NCI-H510A treated with DMSO at 0.1 percent for 48 hours (cell line): ENCODE measurements around the gene AXDND1.
"Not testable (repeated sequence)": the region's sequence is repeated elsewhere in the genome, so short reads cannot be mapped to it uniquely, and the experiment has no call there.

ENCODE experiments used
- DNase-seq: peaks from one replicate; lab custom pipeline; 2025; lab: John Stamatoyannopoulos, UW

The AXDND1 gene

DNA sequence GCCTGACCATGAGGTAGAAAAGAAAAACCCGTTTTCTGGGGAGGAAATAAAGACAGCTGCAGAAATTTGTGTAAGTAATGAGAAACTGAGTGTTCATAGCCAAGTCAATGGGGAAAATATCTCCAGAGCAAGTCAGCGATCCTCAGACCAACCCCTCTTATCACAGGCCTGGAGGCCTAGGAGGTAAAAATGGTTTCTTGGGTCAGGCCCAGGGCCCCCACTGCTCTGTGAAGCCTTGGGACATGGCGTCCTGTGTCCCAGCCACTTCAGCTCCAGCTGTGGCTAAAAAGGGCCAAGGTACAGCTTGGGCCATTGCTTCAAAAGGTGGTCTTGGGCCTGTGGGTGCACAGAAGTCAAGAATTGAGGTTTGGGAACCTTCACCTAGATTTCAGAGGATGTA, 108.9 kb downstream of the AXDND1 start:
- DNase-seq: no peak

DNA sequence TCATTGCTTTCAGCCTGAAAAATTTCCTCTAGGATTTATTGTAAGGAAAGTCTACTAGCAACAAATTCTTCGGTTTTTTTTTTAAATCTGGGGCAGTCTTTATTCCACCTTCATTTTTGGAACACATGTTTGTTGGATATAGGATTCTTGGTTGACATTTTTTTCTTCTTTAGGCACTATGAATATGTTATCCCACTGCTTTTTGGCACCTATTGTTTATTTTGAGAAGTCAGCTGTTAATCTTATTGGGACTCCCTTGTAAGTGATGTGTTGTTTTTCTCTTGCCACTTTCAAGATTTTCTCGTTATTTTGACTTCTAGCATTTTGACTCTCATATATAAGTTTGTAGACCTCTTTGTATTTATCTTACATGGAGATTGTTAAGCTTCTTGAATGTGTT, 110.7 kb downstream of the AXDND1 start:
- no peak for DNase-seq

DNA sequence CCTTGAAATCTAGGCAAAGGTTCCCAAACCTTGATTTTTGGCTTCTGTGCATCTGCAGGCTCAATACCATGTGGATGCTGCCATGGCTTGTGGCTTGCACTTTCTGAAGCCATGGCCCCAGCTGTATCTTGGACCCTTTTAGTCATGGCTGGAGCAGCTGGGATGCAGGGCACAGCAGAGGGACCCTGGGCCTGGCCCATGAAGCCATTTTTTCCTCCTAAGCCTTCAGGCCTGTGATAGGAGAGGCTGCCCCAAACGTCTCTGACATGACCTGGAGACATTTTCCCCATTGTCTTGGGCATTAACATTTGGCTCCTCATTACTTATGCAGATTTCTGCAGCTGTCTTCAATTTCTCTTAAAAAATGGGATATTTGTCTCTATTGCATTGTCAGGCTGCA, 112.6 kb downstream of the AXDND1 start:
- no peak for DNase-seq

DNA sequence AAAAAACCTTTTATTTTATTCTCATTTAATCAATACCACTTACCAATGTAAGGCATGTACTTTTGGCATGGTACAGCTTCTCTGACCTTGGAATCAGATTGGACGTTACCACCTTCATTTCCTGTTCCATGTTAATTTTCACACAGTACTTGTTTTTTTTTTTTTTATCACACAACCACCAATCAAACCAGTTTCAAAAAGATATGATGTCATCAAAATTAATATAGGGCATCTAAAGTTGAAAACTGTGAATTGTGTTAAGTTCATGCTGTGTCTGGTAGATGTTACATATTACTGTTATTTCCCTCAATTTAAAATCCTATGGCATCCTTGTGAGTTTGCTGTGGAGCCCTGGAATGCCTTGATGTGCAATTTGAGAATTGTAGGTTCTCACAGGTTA, 124.8 kb downstream of the AXDND1 start:
- DNase-seq: no peak

DNA sequence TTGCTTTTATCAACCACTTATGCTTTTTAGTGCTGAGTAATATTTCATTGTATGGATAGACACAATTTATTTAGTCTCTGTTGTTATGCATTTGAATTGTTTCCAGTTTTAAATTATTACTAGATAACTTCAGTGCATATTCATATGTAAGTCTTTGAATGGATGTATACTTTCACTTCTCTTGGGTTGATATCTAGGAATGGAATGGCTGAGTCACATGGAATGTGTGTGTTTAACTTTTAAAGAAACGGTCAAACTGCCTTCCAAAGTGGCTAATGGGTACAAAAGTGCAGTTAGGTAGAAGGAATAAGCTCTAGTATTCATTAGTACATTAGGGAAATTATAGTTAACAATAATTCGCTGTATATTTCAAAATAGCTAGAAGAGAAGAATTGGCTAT, 127.6 kb downstream of the AXDND1 start:
- no peak for DNase-seq

DNA sequence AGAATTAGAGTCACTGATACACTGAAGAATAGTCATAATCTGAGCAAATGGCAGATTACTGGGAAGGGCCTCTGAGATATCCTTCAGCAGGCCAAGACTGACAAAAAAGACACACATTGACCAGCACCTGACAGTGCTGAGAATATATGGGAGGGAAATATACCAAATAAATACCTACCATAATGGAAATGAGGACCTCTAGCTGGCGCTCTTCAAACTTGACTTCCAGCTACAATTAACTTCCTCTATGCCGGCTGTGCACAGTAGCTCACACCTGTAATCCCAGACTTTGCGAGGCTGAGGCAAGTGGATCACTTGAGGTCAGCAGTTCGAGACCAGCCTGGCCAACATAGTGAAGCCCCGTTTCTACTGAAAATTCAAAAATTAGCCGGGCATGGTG, 140.4 kb downstream of the AXDND1 start:
- DNase-seq: no peak

DNA sequence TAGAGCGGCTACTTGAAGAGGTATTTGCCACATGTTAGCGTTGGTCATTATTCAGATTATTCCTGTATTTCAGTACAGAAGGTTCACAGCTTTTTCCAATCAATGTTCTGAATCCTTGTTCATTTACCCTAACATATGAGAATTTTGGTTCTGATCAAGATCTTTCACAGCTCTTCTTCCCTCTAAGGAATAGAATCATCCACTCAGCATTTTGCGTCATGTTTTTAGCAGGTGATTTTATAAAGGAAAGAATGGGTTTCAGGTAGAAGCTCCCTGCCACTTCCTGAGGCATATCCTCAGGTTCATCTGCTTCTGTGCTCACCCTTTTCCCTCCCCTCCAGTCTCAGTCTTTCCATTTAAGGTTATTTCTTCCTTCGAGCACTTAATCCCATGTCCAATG, 143.6 kb downstream of the AXDND1 start:
- no peak for DNase-seq

DNA sequence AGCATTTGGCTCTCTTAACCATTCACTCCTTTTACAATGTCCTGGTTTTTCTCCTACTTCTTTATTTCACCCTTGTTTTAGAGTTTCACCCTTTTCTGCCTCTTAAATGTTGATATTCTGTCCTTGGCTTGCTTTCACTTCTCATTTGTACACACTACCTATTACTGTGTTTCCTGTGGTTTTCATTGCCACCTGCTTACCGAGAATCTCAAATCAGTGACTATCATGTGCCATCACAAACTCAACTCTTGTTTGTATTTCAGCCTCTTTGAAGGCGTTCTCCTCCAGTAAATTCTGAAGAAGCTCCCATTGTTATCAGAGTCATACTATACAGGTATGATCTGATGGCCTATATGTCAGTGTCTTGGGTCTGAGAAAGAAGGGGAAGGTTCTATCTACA, 144.3 kb downstream of the AXDND1 start:
- no peak for DNase-seq

DNA sequence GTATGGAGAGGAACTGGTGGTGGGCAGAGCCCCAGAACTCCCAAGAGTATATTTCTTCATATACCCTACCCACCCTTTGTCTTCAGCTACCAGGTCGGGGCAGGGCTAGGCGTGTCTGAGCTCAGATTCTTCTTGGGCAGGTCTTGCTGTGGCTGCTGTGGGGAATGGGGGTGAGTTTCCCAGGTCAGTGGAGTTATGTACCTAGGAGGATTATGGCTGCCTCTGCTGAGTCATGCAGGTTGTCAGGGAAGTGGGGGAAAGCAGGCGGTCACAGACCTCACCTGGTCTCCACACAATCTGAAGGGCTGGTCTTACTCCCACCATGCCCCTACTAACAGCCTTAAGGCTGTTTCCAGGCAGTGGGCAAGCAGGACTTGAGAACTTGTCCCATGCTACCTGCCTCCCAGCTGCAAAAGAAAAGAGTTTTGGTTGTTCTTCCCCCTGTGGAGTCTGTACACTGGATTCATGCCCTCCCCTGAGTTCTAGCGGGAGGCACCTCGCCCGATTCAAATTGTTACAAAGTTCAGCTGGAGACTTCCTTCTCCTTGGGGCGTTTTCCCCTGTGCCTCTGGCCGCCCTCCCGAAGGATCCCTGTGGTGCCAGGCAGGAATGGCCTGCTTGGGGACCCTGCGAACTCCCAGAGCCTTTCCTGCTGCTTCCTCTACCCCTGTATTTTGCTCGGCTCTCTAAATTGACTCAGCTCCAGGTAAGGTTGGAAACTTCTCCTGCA, 151.4 kb downstream of the AXDND1 start:
- DNase-seq: no peak

DNA sequence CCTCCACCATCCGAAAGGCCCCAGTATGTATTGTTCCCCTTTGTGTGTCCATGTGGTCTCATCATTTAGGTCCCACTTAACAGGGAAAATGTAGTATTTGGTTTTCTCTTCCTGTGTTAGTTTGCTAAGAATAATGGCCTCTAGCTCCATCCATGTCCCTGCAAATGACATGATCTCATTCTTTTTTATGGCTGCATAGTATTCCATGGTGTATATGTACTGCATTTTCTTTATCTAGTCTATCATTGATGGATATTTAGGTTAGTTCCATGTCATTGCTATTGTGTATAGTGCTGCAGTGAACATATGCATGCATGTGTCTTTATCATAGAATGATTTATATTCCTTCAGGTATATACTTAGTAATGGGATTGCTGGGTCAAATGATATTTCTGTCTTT, 152.8 kb downstream of the AXDND1 start:
- DNase-seq: not testable (repeated sequence)

DNA sequence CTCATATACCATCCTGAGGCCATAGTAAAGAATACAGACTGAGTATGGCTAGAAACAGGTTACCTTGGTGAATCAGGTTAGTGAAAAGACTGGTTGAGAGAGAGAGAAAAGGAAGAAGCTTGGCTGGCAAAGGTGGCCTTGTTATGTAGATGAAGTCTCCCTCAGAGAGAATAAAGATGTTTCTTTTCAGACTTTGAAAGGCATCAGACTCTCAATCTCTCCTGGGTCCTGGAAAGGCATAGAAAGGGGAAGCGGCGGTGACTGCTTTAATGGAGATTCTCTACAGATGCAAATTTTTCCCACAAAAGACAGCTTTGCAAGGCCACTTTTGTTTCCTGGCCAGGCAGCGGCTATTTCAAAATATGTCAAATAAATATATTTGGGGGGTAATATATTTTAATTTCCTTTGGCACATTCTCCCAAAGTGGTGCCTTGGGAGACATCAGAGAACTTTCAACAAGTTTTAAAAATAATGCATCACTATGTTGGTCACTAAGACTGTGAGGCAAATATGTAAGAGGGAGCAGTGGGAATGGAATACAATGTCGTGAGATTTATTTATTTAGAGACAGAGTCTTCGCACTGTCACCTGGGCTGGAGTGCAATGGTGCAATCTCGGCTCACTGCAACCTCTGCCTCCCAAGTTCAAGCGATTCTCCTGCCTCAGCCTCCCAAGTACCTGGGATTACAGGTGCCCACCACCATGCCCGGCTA, 163.9 kb downstream of the AXDND1 start:
- no peak for DNase-seq

DNA sequence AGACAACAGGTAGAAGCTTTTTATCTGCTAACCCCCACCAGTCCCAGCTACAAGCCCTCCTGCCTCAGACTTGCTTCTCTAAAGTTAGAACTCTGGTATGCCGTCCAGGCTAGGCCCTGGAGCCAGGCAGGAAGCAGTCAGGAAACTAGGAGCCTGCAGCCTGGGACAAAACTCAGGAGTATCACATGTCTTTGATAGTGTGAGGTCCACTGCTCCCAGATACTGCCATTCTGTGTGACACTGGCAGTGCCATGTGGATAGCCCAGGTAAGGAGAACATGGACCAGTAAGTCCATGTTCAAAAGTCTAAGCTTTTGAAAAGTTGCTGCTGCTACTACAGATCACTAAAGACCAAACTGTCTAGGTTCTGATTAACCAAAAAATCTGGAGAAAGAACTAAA, 164.6 kb downstream of the AXDND1 start:
- DNase-seq: no peak

DNA sequence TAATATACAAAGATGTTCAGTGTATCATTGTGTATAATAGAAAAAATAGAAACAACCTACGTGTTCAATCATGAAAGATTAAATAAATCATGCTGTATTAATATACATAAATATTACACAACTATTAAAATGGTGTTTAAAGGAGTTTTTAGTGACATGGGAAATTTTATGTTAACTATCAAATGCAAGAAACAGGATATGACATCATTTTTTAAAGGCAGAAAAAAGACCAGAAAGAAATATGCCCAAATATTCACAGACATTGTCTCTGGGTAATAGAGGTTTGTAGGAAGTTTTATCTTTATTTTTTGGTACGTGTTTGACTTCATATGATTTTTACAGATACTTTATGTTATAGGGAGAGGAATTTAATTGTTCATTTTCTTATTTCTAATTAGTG, 176.0 kb downstream of the AXDND1 start:
- no peak for DNase-seq

DNA sequence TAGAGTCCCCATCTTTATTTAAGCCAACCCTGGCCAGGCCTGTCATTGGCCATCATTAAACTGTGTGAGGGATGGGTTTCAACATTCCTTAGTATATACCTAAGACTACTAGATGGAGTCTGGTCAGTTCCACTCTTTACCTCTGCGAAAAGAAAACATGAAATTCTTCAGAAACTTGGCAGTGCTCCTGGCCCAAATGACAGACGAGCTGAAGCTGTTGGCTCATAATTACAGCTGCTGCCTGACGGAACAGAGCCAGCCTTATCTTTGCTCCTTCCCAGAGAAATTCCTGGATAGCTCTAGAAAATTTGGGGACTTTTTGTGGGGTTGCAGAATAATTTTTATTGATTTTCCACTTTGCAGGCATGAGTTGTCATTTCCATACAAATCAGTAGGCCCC, 179.6 kb downstream of the AXDND1 start:
- DNase-seq: no peak

DNA sequence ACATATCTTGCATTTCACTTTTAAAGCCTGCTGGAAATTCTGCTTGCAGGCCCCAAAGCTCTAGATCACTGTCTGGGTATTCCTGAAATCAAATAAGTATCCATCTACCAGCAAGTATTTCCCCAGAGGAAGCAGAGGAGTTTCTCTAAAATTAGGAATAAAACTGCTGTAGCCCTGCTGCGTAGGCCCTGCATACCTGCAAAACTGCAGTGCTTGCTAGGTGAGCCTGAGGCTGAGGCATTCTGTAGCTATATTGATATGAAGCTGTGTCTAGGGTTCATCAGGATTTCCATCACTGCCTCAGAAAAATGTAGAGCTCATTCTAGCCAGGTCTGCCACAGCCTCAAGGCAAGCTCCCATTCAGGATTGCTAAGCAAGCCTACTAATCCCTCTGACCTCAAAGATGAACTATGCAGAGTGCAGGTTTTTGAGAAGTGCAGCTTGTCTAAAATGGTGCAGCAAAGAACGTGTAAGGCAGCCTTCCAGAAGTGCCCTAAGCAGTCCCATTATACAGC, 181.3 kb downstream of the AXDND1 start:
- DNase-seq: no peak

DNA sequence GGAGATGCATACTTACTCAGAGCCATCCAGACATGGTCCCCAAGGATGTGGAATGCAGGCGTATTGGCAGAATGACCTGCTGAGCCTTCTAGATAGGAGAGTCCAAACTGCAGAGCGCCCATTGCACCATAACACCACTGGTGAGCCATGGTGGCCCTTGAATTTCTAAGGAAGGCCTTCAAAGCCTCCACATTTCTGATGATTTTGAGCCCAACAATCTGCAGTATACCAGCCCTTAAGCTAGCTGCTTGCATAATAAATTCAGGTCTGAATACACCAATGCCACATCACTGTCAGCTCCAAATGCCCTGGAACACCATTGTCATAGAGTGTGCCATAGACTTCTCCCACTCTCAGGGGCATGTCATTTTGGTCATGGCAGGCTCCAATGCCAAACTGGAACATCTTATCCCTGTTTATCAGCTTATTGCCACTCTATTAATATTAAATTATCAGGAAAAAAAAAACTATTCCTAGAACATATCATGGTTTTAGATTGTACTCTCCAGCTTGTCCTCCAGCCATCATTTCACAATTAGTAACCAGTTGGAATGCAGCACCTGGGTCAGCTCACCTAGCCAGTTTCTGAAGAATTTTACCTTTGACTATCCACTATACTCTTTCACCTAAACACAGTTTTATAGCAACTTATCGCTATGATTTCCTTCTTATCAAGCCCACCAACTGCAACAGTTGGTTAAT, 183.0 kb downstream of the AXDND1 start:
- DNase-seq: no peak

DNA sequence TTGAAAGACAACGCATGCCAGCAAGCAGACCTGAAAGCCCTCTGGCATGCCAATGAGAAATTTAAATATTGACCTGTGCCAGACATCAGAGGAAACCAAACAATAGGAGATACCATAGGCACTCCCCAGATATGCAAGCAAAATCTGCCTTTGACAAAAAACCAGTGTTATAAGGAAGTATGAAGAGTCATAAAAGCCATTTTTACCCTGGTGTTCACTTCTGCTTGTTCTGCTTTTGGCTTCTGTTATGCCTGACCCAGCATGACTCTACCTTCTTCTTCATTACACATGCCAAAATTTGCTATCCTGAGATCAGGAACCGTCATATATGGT, 183.6 kb downstream of the AXDND1 start:
- no peak for DNase-seq

DNA sequence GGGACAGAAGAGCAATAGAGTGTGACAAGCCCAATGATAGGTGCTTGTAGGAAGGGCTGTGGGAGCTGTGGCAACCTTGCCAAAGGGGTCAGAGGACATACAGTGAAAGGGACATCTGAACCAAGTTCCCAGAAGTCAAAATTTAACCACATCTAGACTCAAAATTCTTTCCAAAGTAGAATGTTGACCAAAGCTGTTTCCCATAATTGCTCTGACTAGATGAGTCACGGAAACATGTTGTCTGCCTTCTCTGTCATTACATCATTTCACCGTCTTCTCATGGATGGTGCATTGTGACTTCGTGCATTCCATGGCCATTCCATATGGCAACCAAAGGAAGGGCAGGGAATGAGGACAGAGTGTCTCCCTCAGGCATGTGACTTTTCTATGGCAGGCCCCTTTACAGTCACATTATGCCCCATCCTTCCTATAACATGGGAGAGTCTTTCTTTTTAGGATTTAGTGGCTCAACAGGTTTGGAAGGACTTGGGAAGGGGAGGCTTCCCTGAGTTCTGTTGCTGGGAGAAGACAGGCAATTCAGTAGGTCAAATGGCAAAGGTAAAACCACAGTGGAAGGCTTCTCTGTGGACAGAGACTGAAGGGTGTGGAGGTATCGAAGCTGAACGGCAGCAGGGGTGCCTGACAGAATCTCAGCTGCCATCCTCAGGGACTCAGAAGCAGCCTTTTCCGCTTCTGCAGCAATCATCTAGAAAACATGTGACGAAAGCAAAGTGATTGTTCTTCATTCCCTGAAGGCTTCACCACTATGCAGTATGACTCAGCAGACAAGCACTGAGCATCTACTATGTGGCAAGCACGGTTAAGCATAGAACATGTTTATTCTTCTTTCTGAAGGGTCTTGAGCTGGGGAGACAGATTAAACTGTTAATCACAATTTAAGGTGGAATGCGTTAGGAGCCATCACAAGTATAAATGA, 185.2 kb downstream of the AXDND1 start:
- no peak for DNase-seq

DNA sequence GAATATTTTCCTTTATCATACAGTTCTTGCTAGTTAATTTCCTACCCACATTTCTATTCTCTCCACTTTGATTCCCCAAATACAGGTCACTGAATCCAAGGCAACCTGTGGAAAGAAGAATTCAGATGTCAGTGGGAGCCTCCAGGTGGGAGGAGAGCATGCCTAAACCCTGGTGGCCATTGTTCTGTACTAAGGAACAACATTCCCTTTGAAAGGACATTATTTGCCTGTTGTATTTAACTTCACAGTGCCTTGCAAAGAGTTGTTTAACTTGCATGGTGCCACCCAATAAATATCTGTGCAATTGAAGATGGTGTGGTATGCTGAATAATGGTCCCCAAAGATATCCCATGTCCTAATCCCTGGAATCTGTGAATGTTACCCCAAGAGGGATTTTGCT, 188.7 kb downstream of the AXDND1 start:
- no peak for DNase-seq

DNA sequence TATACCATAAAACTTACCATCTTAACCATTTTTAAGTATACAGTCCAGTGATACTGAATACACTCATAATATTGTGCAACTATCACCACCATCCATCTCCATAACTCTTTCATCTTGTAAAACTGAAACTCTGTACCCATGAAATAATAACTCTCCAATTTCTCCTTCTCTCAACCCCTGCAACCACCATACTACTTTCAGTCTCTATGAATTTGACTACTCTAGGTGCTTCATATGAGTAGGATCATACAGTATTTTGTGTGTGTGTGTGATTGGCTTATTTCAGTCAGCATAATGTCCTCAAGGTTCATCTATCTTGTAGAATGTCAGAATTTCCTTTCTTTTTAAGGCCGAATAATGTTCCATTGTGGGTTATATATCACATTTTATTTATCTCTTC, 192.3 kb downstream of the AXDND1 start:
- no peak for DNase-seq

DNA sequence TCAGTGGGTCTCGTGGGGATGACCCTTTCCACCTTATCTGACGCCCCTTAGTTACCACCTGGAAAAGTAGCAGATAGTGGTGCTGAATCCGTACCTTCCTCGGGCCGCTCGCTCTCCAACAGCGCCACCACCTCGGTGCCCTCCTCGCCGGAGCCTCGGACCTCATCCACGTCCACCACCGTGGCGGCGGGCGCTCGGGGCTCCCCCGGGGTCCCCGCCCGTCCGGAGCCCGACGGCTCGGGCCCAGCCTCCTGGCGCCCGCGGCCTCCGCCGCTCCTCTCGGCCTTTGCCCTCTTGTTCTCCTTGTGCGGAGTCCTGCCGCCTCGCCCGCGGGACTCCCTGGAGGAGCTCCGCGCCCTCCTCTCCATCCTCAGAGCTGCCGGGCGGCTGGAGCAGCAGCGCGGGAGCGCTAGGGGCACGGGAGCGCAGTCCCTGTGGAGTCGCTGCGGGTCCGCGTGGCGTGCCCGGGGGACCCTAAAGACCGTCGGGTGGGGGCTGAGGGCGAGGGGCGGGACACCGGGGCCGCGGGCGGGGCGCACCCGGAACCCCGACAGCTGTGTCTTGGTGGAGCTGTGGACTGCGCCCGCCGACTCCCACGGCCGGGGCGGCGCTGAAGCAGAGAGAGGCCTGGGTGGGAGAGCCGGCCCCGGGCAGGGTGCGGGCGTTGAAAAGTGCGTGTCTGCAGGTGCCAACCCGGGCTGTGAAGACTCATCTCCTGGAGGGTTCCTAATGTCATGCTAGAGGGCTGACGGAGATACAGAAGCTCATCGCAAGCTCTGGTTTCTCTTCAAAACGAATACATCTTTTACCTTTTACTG, 209.9 kb downstream of the AXDND1 start, which contains the start of gene NPHS2:
Gene NPHS2 (minus strand): TSS at position 452 of the 818 bp plus-strand sequence. CDS start 84 bp downstream, at position 368.
- peak; percentile 9 for DNase-seq
